ENCODE measurements around the gene WDR26. TPM values are rescaled to one million over a fixed set of nuclear protein-coding genes. Genes with fewer than 3 reads are reported as not detected.

The WDR26 gene
- total and polyA plus RNA-seq, 2 of the 4 experiments (the other 2 are of a cell fraction): 23.8 to 46.4 TPM

- Histone ChIP-seq H4K20me1 (ENCODE audit: insufficient read depth, low read length) (0 out of 2 replicates have a peak, but pooled peaks cover 2% of the 10 kb centered on the region), H2AFZ (replicated peaks; ENCODE audit: low read length, poor library complexity) (no peak overlapping the region), H3K9me3 (ENCODE audit: control insufficient read depth, insufficient read depth, low read length) (no peaks in the 10 kb centered on the region), H4K8ac (ENCODE audit: low read depth in 2 of 2, low read length in 2 of 2) (no peak overlapping the region), H3K23ac (ENCODE audit: low read depth, low read length) (0 out of 2 replicates have a peak overlapping the region, but pooled peaks have one; percentile 15), H3K56ac (ENCODE audit: extremely low read depth, insufficient read depth, low read length) (no peak overlapping the region), H3K14ac (replicated peaks; ENCODE audit: low read depth, low read length) (no peak overlapping the region), H2AK5ac (ENCODE audit: low read depth, low read length) (no peak overlapping the region), H3K9me1 (ENCODE audit: insufficient read depth, low read length) (peaks cover 7% of the 10 kb centered on the region), H4K5ac (ENCODE audit: low read depth, low read length) (no peak overlapping the region), H3K36me3 (ENCODE audit: control insufficient read depth, insufficient read depth, low read length) (peaks cover 5% of the 10 kb centered on the region; the same call in 1 of the 2 replicates), H3K27ac (ENCODE audit: insufficient read depth, low read length) (no peak overlapping the region), H3K27me3 (ENCODE audit: control insufficient read depth, insufficient read depth, low read length) (no peaks in the 10 kb centered on the region), H2BK15ac (ENCODE audit: low read depth, low read length) (no peak overlapping the region), H3K79me1 (ENCODE audit: low read depth in 1 of 2, low read length in 2 of 2) (peaks cover 9 to 31% of the 10 kb centered on the region in 2 experiments), H3K4ac (ENCODE audit: low read depth, low read length) (no peak overlapping the region), H3K4me3 (ENCODE audit: insufficient read depth, low read depth, low read length) (no peak overlapping the region), H3K4me1 (ENCODE audit: control insufficient read depth, insufficient read depth, low read length) (peaks cover 2% of the 10 kb centered on the region; the same call in 1 of the 2 replicates), H2BK5ac (ENCODE audit: low read depth, low read length, poor library complexity, severe bottlenecking) (no peak overlapping the region), H2BK120ac (ENCODE audit: low read depth, low read length) (no peak overlapping the region), H2BK20ac (ENCODE audit: low read depth, low read length) (no peak overlapping the region), H3K9ac (ENCODE audit: low read depth, low read length) (no peak overlapping the region), H4K91ac (ENCODE audit: insufficient read depth, low read depth, low read length) (no peak overlapping the region), H2AK9ac (replicated peaks; ENCODE audit: low read depth, low read length, poor library complexity) (no peak overlapping the region), H3K18ac (ENCODE audit: low read depth, low read length) (no peak overlapping the region), H3K4me2 (ENCODE audit: low read depth, low read length) (no peak overlapping the region)
- ChIA-PET CTCF (interaction anchor here (1.5 kb wide), 1 partner anchor 18 kb away, joined by 4 read pairs; no protein-coding TSS in a partner anchor), POLR2A (ENCODE audit: unreplicated experiment) (no interaction called here)
- intact Hi-C loops (cut with micrococcal nuclease) (loop anchor here (10.0 kb wide), 1 partner anchor 486 kb away; the partner anchor contains the start of gene DNAH14), in situ Hi-C loops (cut with MboI; ENCODE audit: low sequenced_read_pairs) (no loop called here), dilution Hi-C loops (cut with HindIII; ENCODE audit: low sequenced_read_pairs, unreplicated experiment) (no loop called here)
- DNase-seq: no peak
- BruUV-seq (replicated peaks): no TSS peak
- WGBS, 2 experiments (ENCODE audit: extremely low coverage in 2 of 2, insufficient read length in 1 of 2): no CpG with 5 or more reads among the region's 7 CpGs
- TF ChIP-seq RFX5 (IDR thresholded peaks at IDR 0.05; ENCODE audit: low read depth, low read length): no peak
- TF ChIP-seq CHD1 (IDR thresholded peaks at IDR 0.05; ENCODE audit: low read depth, low read length): no peak
- TF ChIP-seq CEBPB (IDR thresholded peaks at IDR 0.05; ENCODE audit: low read depth, low read length): no peak
- TF ChIP-seq MXI1 (IDR thresholded peaks at IDR 0.05; ENCODE audit: borderline replicate concordance, low read depth, low read length): no peak
- TF ChIP-seq FOS (IDR thresholded peaks at IDR 0.05; ENCODE audit: low read depth, low read length): no peak
- TF ChIP-seq, protein P1, sequence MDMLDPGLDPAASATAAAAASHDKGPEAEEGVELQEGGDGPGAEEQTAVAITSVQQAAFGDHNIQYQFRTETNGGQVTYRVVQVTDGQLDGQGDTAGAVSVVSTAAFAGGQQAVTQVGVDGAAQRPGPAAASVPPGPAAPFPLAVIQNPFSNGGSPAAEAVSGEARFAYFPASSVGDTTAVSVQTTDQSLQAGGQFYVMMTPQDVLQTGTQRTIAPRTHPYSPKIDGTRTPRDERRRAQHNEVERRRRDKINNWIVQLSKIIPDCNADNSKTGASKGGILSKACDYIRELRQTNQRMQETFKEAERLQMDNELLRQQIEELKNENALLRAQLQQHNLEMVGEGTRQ (IDR thresholded peaks at IDR 0.05; ENCODE audit: low read depth, low read length): no peak
- no peak for TF ChIP-seq POLR2A (IDR thresholded peaks at IDR 0.05; ENCODE audit: low read depth, low read length)
- no peak for TF ChIP-seq NFE2L2 (IDR thresholded peaks at IDR 0.05; ENCODE audit: low read depth, low read length)
- no peak for TF ChIP-seq MAFK (IDR thresholded peaks at IDR 0.05; ENCODE audit: low read depth, low read length)
- TF ChIP-seq BHLHE40 (IDR thresholded peaks at IDR 0.05; ENCODE audit: low read depth, low read length): no peak
- TF ChIP-seq, protein P2, sequence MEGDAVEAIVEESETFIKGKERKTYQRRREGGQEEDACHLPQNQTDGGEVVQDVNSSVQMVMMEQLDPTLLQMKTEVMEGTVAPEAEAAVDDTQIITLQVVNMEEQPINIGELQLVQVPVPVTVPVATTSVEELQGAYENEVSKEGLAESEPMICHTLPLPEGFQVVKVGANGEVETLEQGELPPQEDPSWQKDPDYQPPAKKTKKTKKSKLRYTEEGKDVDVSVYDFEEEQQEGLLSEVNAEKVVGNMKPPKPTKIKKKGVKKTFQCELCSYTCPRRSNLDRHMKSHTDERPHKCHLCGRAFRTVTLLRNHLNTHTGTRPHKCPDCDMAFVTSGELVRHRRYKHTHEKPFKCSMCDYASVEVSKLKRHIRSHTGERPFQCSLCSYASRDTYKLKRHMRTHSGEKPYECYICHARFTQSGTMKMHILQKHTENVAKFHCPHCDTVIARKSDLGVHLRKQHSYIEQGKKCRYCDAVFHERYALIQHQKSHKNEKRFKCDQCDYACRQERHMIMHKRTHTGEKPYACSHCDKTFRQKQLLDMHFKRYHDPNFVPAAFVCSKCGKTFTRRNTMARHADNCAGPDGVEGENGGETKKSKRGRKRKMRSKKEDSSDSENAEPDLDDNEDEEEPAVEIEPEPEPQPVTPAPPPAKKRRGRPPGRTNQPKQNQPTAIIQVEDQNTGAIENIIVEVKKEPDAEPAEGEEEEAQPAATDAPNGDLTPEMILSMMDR (conservative IDR thresholded peaks at IDR 0.05; ENCODE audit: low read depth, low read length): no peak
- no peak for TF ChIP-seq SMC3 (IDR thresholded peaks at IDR 0.05; ENCODE audit: low read depth, low read length)
- TF ChIP-seq, protein P3, sequence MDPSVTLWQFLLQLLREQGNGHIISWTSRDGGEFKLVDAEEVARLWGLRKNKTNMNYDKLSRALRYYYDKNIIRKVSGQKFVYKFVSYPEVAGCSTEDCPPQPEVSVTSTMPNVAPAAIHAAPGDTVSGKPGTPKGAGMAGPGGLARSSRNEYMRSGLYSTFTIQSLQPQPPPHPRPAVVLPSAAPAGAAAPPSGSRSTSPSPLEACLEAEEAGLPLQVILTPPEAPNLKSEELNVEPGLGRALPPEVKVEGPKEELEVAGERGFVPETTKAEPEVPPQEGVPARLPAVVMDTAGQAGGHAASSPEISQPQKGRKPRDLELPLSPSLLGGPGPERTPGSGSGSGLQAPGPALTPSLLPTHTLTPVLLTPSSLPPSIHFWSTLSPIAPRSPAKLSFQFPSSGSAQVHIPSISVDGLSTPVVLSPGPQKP (IDR thresholded peaks at IDR 0.05; ENCODE audit: borderline replicate concordance, low read depth, low read length): no peak
- TF ChIP-seq RAD21 (IDR thresholded peaks at IDR 0.05; ENCODE audit: low read length): no peak
- no peak for TF ChIP-seq MAZ (IDR thresholded peaks at IDR 0.05; ENCODE audit: borderline replicate concordance, low read depth, low read length)
- no peak for TF ChIP-seq RCOR1 (IDR thresholded peaks at IDR 0.05; ENCODE audit: insufficient replicate concordance, low read length)
- ATAC-seq (ENCODE audit: low read depth): no peak
Observed at GRCh38 chr1:224438989-224439388, 4.4 kb upstream of the WDR26 start.
